Activated CD8-positive, alpha-beta T cell treated with anti-CD3 and anti-CD28 coated beads, Interleukin-2, amount 10 ng/mL, durations not matched to agents 7 days and 5 days (primary cell): Measurements from ENCODE around the gene ZFP62. TPM values are rescaled to one million over a fixed set of nuclear protein-coding genes. Genes with fewer than 3 reads are reported as not detected.
A peak's percentile ranks its signal among the peaks of the same experiment; 100 is the strongest.
"Not testable (repeated sequence)": the region's sequence is repeated elsewhere in the genome, so short reads cannot be mapped to it uniquely, and the experiment has no call there.

Experiments used
- ATAC-seq: fragments of 150-1000 bp; cut with Tn5 transposase; one replicate; pipeline ENCODE4 v1.10.0; 2021; ENCODE audit warnings: moderate library complexity
- CTCF ChIA-PET: fragments of 350-600 bp; sonication (Branson Sonifier 250); formaldehyde crosslinking; loops from one replicate; lab custom pipeline; 2021; ENCODE audit warnings: antibody characterized with exemption; lab: Charles Lee
- POLR2A ChIA-PET: fragments of 350-600 bp; sonication (Branson Sonifier 250); formaldehyde crosslinking; loops from one replicate; lab custom pipeline; 2021; ENCODE audit warnings: antibody characterized with exemption; lab: Charles Lee
- DNase-seq: peaks from one replicate; pipeline ENCODE4 v3.0.0-alpha.2; 2020
- H3K27ac Mint-ChIP-seq: one replicate; pipeline ENCODE4 v1.8.0; 2021; ENCODE audit warnings: mild to moderate bottlenecking, mixed read lengths
- H3K27me3 Mint-ChIP-seq: one replicate; pipeline ENCODE4 v1.8.0; 2021; ENCODE audit warnings: low read depth, mixed read lengths
- H3K36me3 Mint-ChIP-seq: one replicate; pipeline ENCODE4 v1.8.0; 2021; ENCODE audit warnings: low read depth, mixed read lengths
- H3K4me1 Mint-ChIP-seq: one replicate; pipeline ENCODE4 v1.8.0; 2021; ENCODE audit warnings: low read depth, mixed read lengths
- H3K4me3 Mint-ChIP-seq: one replicate; pipeline ENCODE4 v1.8.0; 2021; ENCODE audit warnings: mild to moderate bottlenecking, mixed read lengths
- H3K9me3 Mint-ChIP-seq: one replicate; pipeline ENCODE4 v1.8.0; 2022; ENCODE audit warnings: mixed read lengths; ENCODE audit not compliant: insufficient read depth
- total RNA-seq, 2 experiments: library from RNA; stranded (reverse); gene quantifications; one replicate each; pipeline ENCODE4 v1.2.3, GENCODE V29; 2021

ZFP62 gene
- total RNA-seq, 2 experiments from 2014 or later: 22.8 to 25.3 TPM

DNA sequence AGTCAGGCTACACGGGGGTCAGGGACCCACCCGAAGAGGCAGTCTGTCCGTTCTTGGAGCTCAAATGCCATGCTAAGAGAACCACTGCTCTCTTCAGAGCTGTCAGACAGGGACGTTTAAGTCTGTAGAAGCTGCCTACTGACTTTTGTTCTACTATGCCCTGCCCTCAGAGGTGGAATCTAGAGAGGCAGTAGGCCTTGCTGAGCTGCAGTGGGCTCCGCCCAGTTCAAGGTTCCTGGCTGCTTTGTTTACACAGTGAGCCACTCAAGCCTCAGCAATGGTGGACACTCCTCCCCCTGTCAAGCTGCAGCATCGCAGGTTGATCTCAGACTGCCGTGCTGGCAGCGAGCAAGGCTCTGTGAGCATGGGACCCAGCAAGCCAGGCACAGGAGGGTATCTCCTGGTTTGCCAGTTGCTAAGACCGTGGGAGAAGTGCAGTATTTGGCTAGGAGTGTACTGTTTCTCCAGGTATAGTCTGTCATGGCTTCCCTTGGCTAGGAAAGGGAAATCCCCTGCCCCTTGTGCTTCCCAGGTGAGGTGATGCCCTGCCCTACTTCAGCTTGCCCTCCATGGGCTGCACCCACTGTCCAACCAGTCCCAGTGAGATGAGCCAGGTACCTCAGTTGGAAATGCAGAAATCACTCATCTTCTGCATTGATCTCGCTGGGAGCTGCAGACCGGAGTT is 24.9 kb upstream of the ZFP62 start:
- peaks cover 37% of the 10 kb centered on the region for H3K27me3 Mint-ChIP-seq

DNA sequence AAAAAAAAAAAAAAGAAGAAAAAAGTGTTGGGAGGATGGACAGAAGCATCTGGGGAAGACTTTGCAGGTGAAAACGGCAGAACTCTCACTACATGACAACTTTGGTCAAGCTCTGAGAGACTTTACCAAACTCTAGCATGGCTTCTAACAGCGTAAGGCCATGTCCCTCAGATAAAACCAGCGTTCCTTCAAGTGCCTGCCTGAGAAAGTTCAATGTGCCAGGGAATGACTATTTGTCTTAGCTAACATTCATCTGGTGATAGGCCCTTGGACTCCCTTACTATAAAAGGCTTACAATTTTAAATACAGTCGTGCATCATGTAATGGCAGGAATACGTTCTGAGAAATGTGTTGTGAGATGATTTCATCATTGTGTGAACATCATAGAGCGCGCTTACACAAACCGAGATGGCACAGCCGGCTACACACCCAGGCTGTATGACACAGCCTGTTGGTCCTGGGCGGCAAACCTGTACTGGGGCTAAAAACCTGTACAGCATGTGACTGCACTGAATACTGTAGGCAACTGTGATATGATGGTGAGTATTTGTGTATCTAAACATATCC is 14.9 kb upstream of the ZFP62 start:
- H3K36me3 Mint-ChIP-seq: no peaks in the 10 kb centered on the region
- CTCF ChIA-PET: no interaction called here
- DNase-seq (no peak), ATAC-seq (no peak)
- H3K27ac Mint-ChIP-seq: no peak overlapping the region
- POLR2A ChIA-PET: no interaction called here
- no peak overlapping the region for H3K4me3 Mint-ChIP-seq
- H3K9me3 Mint-ChIP-seq: no peaks in the 10 kb centered on the region
- H3K27me3 Mint-ChIP-seq: peaks cover 6% of the 10 kb centered on the region
- peaks cover 7% of the 10 kb centered on the region for H3K4me1 Mint-ChIP-seq

More for the DNA sequence above, 24.9 kb upstream of the ZFP62 start:
- ATAC-seq, DNase-seq, H3K36me3 Mint-ChIP-seq, POLR2A ChIA-PET, H3K27ac Mint-ChIP-seq, CTCF ChIA-PET, H3K9me3 Mint-ChIP-seq, H3K4me3 Mint-ChIP-seq, H3K4me1 Mint-ChIP-seq: not testable (repeated sequence)

DNA sequence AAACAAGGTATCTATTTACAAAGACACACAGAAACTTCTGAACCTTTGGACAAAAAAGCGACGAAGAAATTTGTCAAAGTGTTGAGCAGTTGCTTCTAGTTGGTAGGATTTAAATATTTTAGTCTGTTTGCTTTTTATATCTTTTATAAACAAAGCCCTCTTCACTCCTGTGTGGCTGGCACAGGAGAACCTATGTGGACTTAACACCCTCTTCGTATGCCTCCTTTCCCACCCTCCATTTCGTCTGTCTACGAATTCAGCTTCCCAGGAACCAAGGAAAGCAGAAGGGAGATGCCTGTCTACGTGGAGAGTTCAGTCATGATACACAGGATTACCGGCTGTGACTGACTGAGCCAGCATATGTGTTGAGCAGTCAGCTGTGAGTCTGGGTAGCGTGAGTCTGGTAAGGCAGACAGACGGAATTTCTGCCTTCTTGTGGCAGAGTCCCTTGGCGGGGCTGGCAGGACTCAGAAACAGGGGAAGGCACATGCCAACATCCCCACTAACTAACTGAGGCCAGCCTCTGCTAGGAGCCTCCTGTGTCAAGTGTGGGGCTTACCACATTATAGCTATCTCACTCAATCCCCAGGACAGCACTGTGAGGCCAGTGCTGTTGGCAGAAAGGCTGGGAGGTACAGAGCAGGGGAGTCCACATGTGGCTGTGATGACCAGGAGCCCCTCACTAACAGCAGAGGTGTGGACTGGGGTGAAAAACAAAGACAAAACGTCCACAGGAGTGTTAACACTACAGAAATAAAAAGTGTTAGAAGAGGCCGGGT is 13.9 kb upstream of the ZFP62 start:
- no peaks in the 10 kb centered on the region for H3K36me3 Mint-ChIP-seq
- peaks cover 7% of the 10 kb centered on the region for H3K4me1 Mint-ChIP-seq
- H3K27me3 Mint-ChIP-seq: peaks cover 6% of the 10 kb centered on the region
- no peaks in the 10 kb centered on the region for H3K9me3 Mint-ChIP-seq
- H3K27ac Mint-ChIP-seq: no peak overlapping the region
- DNase-seq (no peak), ATAC-seq (no peak)
- CTCF ChIA-PET: no interaction called here
- POLR2A ChIA-PET: no interaction called here
- no peak overlapping the region for H3K4me3 Mint-ChIP-seq

DNA sequence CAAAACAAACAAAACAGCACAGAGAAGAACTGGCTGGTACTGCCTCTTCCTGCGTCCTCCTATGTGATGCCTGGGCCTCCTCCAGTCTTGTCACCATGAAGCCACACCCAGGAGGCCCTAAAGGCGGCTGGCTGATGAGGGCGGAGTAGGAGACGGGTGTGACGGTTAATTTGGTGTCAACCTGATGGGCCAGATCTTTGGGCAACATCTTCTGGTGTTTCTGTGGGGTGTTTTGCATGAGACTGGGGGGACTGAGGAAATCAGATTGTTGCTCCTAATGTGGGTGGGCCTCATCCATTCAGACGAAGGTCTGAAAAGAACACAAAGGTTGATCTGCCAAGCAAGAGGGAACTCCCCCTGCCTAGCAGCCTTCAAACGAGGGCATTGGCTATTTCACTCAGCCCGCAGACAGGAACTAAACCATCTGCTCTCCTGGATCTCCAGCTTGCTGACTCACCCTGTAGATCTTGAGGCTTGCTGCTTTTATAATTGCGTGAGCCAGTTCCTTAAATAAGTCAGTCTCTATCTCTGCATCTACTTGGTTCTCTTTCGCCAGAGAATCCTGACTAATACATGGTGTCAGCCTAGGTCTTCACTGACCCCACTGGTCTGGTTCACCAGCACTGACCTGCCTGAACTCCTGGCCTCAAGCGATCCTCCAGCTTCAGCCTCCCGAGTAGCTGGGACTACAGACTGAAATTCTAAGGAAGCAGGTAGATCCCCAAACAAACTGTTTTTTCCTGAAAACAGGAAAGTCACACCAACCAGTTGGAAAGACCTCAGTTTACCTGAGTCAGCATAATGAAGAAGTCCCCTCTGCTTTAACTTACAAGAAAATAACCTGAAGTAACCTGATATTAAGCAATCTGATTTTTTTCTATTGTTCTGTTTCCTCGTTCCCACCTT is 12.8 kb upstream of the ZFP62 start:
- Mint-ChIP-seq H3K27ac (peak overlapping the region; percentile 8), H3K9me3 (no peaks in the 10 kb centered on the region), H3K4me1 (peaks cover 9% of the 10 kb centered on the region), H3K27me3 (peaks cover 9% of the 10 kb centered on the region), H3K36me3 (no peaks in the 10 kb centered on the region), H3K4me3 (no peak overlapping the region)
- ChIA-PET CTCF (interaction anchor here (1.2 kb wide), 1 partner anchor 43 kb away, joined by 4 read pairs; no protein-coding TSS in a partner anchor), POLR2A (no interaction called here)
- ATAC-seq: peak; percentile 44
- no peak for DNase-seq

DNA sequence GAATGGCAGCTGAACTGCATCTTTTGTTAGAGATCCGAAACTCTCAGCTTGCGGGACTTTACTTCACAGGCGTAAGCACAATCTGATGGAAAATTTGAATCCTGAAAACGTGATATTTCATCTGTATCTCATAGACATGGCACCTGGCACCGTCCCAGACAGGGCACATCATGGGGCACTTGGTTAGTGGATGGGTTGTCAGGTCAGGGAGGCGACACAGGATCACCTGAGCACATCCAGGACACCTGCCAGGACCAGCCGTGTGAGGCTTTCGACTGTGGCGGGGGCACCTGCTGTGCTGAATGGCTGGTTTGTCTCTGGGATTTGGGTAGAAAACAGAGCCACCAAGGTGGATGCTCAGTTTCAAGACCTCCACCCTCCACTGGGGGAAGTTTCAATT is 11.3 kb upstream of the ZFP62 start:
- Mint-ChIP-seq H3K36me3 (no peaks in the 10 kb centered on the region), H3K27ac (no peak overlapping the region), H3K4me1 (peaks cover 11% of the 10 kb centered on the region), H3K9me3 (no peaks in the 10 kb centered on the region), H3K4me3 (no peak overlapping the region), H3K27me3 (peaks cover 13% of the 10 kb centered on the region)
- ATAC-seq: no peak
- CTCF ChIA-PET: interaction anchor here (1.2 kb wide), 1 partner anchor 41 kb away, joined by 4 read pairs; no protein-coding TSS in a partner anchor
- POLR2A ChIA-PET: interaction anchor here (0.5 kb wide), 1 partner anchor 274 kb away, joined by 3 read pairs; no protein-coding TSS in a partner anchor
- DNase-seq: no peak

DNA sequence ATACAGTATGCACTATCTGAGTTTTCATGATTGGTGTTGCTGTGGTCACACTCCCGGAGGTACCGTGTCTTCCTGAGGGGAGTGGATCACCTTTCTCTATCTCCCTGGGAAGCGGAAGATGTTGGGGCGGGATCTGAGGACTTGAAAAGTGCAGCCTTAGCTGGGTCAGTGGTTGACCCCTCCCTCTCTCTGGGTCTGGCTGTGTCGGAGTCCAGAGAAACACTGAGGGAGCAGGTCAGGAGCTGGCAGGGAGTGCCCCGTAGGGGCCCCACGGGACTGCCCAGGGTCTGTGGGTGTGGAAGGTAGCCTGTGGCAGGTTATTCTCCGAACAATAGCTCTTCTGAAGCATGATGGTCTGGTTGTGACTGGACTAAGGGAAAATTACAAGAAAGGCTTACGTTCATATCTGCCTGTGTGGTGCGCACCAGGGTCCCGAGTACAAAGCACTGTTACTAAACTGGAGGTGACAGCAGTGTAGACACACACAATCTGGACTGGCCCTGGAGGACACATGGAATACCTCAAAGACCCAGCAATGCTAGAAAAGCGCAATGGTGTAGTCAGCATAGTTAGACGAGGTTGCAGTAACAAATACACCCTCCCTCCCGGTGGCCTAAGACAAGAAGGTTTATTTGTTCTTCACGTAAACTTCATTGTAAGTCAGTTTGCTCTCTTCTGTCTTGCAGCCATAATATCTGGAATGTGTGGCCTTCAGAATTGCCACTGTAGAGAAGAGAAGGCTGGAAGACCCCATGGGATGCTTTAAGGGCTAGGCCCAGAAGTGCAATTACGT is 9.4 kb upstream of the ZFP62 start:
- POLR2A ChIA-PET: no interaction called here
- ATAC-seq: no peak

DNA sequence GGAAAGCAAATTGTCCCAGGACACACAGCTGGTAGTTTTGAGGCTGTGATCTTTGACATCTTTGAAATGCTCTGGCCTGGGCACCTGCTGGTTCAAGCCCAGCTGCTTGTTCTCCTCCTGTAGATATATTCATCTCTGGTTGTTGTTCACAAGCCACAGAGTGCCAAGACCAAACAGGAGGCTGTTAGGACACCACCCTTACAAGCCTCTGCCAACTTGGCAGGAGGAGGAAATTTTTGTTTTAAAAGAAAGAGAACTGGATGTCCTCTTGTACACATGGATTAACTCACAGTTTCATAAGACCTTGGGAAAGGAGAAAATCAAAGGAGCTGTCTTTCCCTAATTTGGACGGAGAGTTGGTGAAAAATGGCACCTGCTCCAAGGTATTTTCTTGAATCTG is 8.5 kb upstream of the ZFP62 start:
- CTCF ChIA-PET: interaction anchor here (1.0 to 1.8 kb wide), 7 partner anchors 14 to 87 kb away, joined by 3 to 6 read pairs (median 5); no protein-coding TSS in a partner anchor
- peaks cover 14% of the 10 kb centered on the region for H3K27me3 Mint-ChIP-seq
- no peak overlapping the region for H3K27ac Mint-ChIP-seq
- no peaks in the 10 kb centered on the region for H3K9me3 Mint-ChIP-seq
- POLR2A ChIA-PET: no interaction called here
- no peaks in the 10 kb centered on the region for H3K36me3 Mint-ChIP-seq
- H3K4me1 Mint-ChIP-seq: peaks cover 11% of the 10 kb centered on the region
- ATAC-seq: no peak
- no peak for DNase-seq
- no peak overlapping the region for H3K4me3 Mint-ChIP-seq

More for the DNA sequence above, 9.4 kb upstream of the ZFP62 start:
- CTCF ChIA-PET: interaction anchor here (1.3 to 1.8 kb wide), 2 partner anchors 37 to 88 kb away, joined by 3 to 6 read pairs; no protein-coding TSS in a partner anchor
- Mint-ChIP-seq H3K27me3 (peaks cover 14% of the 10 kb centered on the region), H3K9me3 (no peaks in the 10 kb centered on the region), H3K4me1 (peaks cover 11% of the 10 kb centered on the region), H3K36me3 (no peaks in the 10 kb centered on the region), H3K27ac (no peak overlapping the region), H3K4me3 (no peak overlapping the region)
- no peak for DNase-seq

DNA sequence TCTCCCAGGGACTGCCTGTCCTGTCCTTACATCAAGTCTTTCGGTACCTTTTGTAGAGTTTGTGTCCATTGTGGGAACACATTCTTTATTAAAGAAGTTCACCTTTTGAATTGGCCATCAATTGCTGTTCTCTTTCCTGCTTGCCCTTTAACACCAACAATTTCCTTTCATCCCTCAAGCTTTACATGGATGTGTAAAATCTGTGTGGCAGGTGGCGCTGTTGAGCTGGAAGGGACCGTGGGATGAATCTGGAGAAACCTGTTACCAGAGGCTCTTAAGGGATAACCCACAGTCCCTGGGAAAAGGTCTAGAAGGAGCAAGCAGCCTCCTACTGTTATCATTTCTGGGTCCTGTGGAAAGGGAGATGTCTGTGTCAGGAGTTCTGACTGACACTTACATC is 7.9 kb upstream of the ZFP62 start:
- H3K4me3 Mint-ChIP-seq: no peak overlapping the region
- no peak overlapping the region for H3K27ac Mint-ChIP-seq
- peaks cover 14% of the 10 kb centered on the region for H3K27me3 Mint-ChIP-seq
- ChIA-PET POLR2A (no interaction called here), CTCF (interaction anchor here (0.6 to 1.8 kb wide), 9 partner anchors 14 to 86 kb away, joined by 3 to 6 read pairs (median 5); no protein-coding TSS in a partner anchor)
- no peaks in the 10 kb centered on the region for H3K36me3 Mint-ChIP-seq
- no peaks in the 10 kb centered on the region for H3K9me3 Mint-ChIP-seq
- peak; percentile 75 for DNase-seq
- peak; percentile 58 for ATAC-seq
- peaks cover 9% of the 10 kb centered on the region for H3K4me1 Mint-ChIP-seq

DNA sequence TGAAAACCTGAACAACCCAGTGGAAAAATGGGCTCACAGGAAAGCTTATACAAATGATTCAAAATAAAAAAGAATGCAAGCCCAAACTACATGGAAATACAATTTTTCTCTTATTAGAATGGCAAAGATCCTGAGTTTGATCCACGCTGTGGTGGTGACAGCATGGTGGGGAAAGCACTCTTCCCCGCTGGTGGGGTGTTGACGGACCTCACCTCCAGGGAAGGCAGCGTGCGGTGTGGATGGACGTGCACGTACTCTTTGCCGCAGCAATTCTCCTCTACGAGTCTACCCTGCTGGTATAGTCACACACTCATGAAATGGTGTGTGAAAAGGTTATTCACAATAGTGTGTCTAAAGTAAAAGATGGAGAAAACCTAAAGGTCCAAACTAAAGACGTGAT is 5.9 kb upstream of the ZFP62 start:
- no peak overlapping the region for H3K27ac Mint-ChIP-seq
- no peak overlapping the region for H3K4me3 Mint-ChIP-seq
- peaks cover 13% of the 10 kb centered on the region for H3K27me3 Mint-ChIP-seq
- H3K4me1 Mint-ChIP-seq: peaks cover 4% of the 10 kb centered on the region
- ChIA-PET POLR2A (no interaction called here), CTCF (no interaction called here)
- no peaks in the 10 kb centered on the region for H3K9me3 Mint-ChIP-seq
- H3K36me3 Mint-ChIP-seq: no peaks in the 10 kb centered on the region
- ATAC-seq (no peak), DNase-seq (no peak)

DNA sequence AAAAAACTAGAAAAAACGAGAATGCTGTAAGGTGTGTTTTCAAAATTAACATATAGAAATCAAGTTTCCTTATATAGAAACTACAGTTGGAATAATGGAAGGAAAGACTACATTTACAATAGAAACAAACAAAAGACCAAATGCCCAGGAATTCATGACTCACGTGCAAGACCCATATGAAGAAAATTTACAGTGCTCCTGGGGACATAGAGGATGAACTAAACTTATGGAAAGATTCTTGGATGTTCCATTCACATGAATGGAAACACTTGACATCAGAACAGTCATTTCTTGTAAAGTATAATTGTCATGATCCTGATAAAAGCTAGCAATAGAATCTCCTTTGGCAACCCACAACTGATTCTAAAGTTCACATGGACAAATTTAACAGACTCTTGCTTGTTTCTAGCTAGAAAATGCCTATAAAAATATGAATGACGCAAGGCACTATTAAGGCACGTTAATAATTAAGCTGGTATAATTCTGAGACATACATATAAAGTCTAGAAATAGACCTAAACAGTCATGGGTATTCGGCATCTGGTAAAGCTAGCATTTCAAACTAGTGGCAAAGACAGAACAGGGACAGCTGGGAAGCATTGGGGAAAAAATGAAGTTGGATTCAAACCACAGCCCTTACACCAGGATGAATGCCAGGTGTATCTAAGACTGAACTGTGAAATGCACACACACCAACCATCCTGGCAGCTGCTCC is 5.1 kb upstream of the ZFP62 start:
- peaks cover 4% of the 10 kb centered on the region for H3K4me1 Mint-ChIP-seq
- peaks cover 13% of the 10 kb centered on the region for H3K27me3 Mint-ChIP-seq
- no peak for DNase-seq
- ChIA-PET POLR2A (no interaction called here), CTCF (interaction anchor here (1.2 kb wide), 1 partner anchor 35 kb away, joined by 3 read pairs; no protein-coding TSS in a partner anchor)
- no peaks in the 10 kb centered on the region for H3K9me3 Mint-ChIP-seq
- H3K36me3 Mint-ChIP-seq: no peaks in the 10 kb centered on the region
- H3K27ac Mint-ChIP-seq: no peak overlapping the region
- ATAC-seq: no peak
- H3K4me3 Mint-ChIP-seq: no peak overlapping the region
